Liver (tissue), 9 donors: ENCODE measurements around the gene PLEK2. TPM values are rescaled to one million over a fixed set of nuclear protein-coding genes. Genes with fewer than 3 reads are reported as not detected.

Experiments
- DNase-seq: peaks from one replicate; pipeline ENCODE4 v3.0.0-alpha.2; 2017; ENCODE audit warnings: low spot score
- H3K27ac ChIP-seq, 2 donors: one replicate each; pipeline ENCODE4 v1.7.0; 2013; ENCODE audit warnings: inconsistent platforms in 2 of 2, low read length in 2 of 2, control low read depth in 1 of 2, low read depth in 1 of 2, mild to moderate bottlenecking in 1 of 2
- H3K27me3 ChIP-seq, 4 donors: one replicate each; pipeline versions ENCODE4 v1.6.1 to v1.7.0; 2013; ENCODE audit warnings: low read length in 3 of 4, inconsistent platforms in 1 of 4, mild to moderate bottlenecking in 1 of 4, moderate library complexity in 1 of 4; ENCODE audit not compliant: control insufficient read depth in 4 of 4, insufficient read depth in 4 of 4
- H3K36me3 ChIP-seq, 4 donors: one replicate each; pipeline versions ENCODE4 v1.6.1 to v1.7.0; 2013; ENCODE audit warnings: low read length in 3 of 4, mild to moderate bottlenecking in 3 of 4, low read depth in 1 of 4, moderate library complexity in 1 of 4; ENCODE audit not compliant: control insufficient read depth in 4 of 4, insufficient read depth in 3 of 4
- H3K4me1 ChIP-seq, 4 donors: one replicate each; pipeline versions ENCODE4 v1.6.1 to v1.7.0; 2013; ENCODE audit warnings: low read length in 3 of 4, mild to moderate bottlenecking in 3 of 4, moderate library complexity in 1 of 4; ENCODE audit not compliant: control insufficient read depth in 4 of 4, insufficient read depth in 4 of 4
- H3K4me3 ChIP-seq, 3 donors: one replicate each; pipeline versions ENCODE4 v1.6.1 to v1.7.0; 2013; ENCODE audit warnings: low read length in 3 of 3, control low read depth in 1 of 3, low read depth in 1 of 3, mild to moderate bottlenecking in 1 of 3
- H3K9ac ChIP-seq, 2 donors: one replicate each; pipeline ENCODE4 v1.7.0; 2013; ENCODE audit warnings: low read length in 2 of 2, mild to moderate bottlenecking in 2 of 2, moderate library complexity in 2 of 2, control low read depth in 1 of 2, low read depth in 1 of 2
- H3K9me3 ChIP-seq, 4 donors: one replicate each; pipeline versions ENCODE4 v1.6.1 to v1.7.0; 2013; ENCODE audit warnings: low read length in 3 of 4; ENCODE audit not compliant: control insufficient read depth in 4 of 4
- EGR1 ChIP-seq, 2 donors: IDR thresholded peaks; 2 replicates each; pipeline ENCODE4 v1.6.1; 2016 to 2018; ENCODE audit warnings: antibody characterized with exemption in 2 of 2, low read depth in 2 of 2
- FOXA1 ChIP-seq: IDR thresholded peaks from 2 replicates; pipeline ENCODE4 v1.6.1; 2016; ENCODE audit warnings: antibody characterized with exemption
- FOXA2 ChIP-seq: IDR thresholded peaks from 2 replicates; pipeline ENCODE4 v1.6.1; 2016; ENCODE audit warnings: antibody characterized with exemption
- GABPA ChIP-seq, 2 donors: IDR thresholded peaks in 1 of 2; conservative IDR thresholded peaks in 1 of 2; 2 replicates each; pipeline ENCODE4 v1.6.1; 2016; ENCODE audit warnings: antibody characterized with exemption in 2 of 2, mild to moderate bottlenecking in 1 of 2, moderate library complexity in 1 of 2
- HNF4G ChIP-seq: IDR thresholded peaks from 2 replicates; pipeline ENCODE4 v1.6.1; 2016; ENCODE audit warnings: antibody characterized with exemption
- JUND ChIP-seq, 2 donors: IDR thresholded peaks; 2 replicates each; pipeline ENCODE4 v1.6.1; 2016; ENCODE audit warnings: antibody characterized with exemption in 2 of 2
- NR2F2 ChIP-seq: IDR thresholded peaks from 2 replicates; pipeline ENCODE4 v1.6.1; 2016; ENCODE audit warnings: antibody characterized with exemption
- RAD21 ChIP-seq, 2 donors: IDR thresholded peaks; 2 replicates each; pipeline ENCODE4 v1.6.1; 2016; ENCODE audit warnings: antibody characterized with exemption in 2 of 2, mild to moderate bottlenecking in 2 of 2
- RXRA ChIP-seq, 2 donors: IDR thresholded peaks; 2 replicates each; pipeline ENCODE4 v1.6.1; 2017 to 2018; ENCODE audit warnings: antibody characterized with exemption in 2 of 2, mild to moderate bottlenecking in 1 of 2
- SP1 ChIP-seq: IDR thresholded peaks from 2 replicates; pipeline ENCODE4 v1.6.1; 2018; ENCODE audit warnings: antibody characterized with exemption, mild to moderate bottlenecking
- TAF1 ChIP-seq: conservative IDR thresholded peaks from 2 replicates; pipeline ENCODE4 v1.6.1; 2016; ENCODE audit warnings: antibody characterized with exemption, mild to moderate bottlenecking
- YY1 ChIP-seq: IDR thresholded peaks from 2 replicates; pipeline ENCODE4 v1.6.1; 2016; ENCODE audit warnings: antibody characterized with exemption, mild to moderate bottlenecking
- WGBS: extraction: QIAGEN DNeasy Blood & Tissue Kit; methylation state at CpG from one replicate; pipeline ENCODE4 v1.1.7; 2013; 5-methylcytosine and 5-hydroxymethylcytosine counted together
- polyA plus RNA-seq, 2 donors: library from polyadenylated mRNA; stranded (reverse) in 1 of 2; unstranded in 1 of 2; fragments of 200-250 nt in 1 of 2; fragments of >200 nt in 1 of 2; fragmentation: Nextera tagmentation in 1 of 2; extraction: Ambion mirVana in 1 of 2; gene quantifications; one replicate each; pipeline versions ENCODE4 v1.2.1 to v1.2.3, GENCODE V29; 2013 to 2015
- total RNA-seq, 2 donors: library from RNA; depleted of rRNA; stranded (reverse); fragments of >200 nt; gene quantifications; one replicate each; pipeline ENCODE4 v1.2.3, GENCODE V29; 2014
- TF ChIP-seq, protein P1 (sequence below): IDR thresholded peaks from 2 replicates; pipeline ENCODE4 v1.6.1; 2016; ENCODE audit warnings: antibody characterized with exemption
- TF ChIP-seq, protein P2 (sequence below): IDR thresholded peaks from 2 replicates; pipeline ENCODE4 v1.6.1; 2016; ENCODE audit warnings: antibody characterized with exemption
- donor health status: healthy.
- donor health status: healthy.
- donor health status: healthy.
- donor health status: healthy.
- donor health status: healthy.

Gene PLEK2
- total and polyA plus RNA-seq, 4 donors: 6.1 to 17.4 (median 11.2) TPM

- Histone ChIP-seq H3K9ac (no peak overlapping the region), H3K4me1 (peaks cover 2 to 12% (median 7%) of the 10 kb centered on the region in 4 donors), H3K36me3 (peaks cover 0 to 10% (median 5%) of the 10 kb centered on the region in 4 donors), H3K27me3 (no peaks in the 10 kb centered on the region), H3K4me3 (no peak overlapping the region), H3K9me3 (no peaks in the 10 kb centered on the region), H3K27ac (no peak overlapping the region)
- WGBS: 91% methylated on average over 1 of the region's 1 CpG
- TF ChIP-seq HNF4G (no peak), EGR1 (IDR thresholded peaks at IDR 0.05; ENCODE audit: low read depth in 2 of 2) (no peak), TAF1 (no peak), RAD21 (IDR thresholded peaks at IDR 0.05) (no peak), FOXA2 (no peak), NR2F2 (no peak), SP1 (no peak), GABPA (IDR thresholded peaks at IDR 0.05 in 1 of 2, conservative IDR thresholded peaks at IDR 0.05 in 1 of 2) (no peak), YY1 (no peak), FOXA1 (no peak)
- TF ChIP-seq, protein P1, sequence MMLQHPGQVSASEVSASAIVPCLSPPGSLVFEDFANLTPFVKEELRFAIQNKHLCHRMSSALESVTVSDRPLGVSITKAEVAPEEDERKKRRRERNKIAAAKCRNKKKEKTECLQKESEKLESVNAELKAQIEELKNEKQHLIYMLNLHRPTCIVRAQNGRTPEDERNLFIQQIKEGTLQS: no peak
- TF ChIP-seq, protein P2, sequence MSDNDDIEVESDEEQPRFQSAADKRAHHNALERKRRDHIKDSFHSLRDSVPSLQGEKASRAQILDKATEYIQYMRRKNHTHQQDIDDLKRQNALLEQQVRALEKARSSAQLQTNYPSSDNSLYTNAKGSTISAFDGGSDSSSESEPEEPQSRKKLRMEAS: no peak
- DNase-seq: no peak
Observed at GRCh38 chr14:67389811-67390534, 22.0 kb downstream of the PLEK2 start.

DNA sequence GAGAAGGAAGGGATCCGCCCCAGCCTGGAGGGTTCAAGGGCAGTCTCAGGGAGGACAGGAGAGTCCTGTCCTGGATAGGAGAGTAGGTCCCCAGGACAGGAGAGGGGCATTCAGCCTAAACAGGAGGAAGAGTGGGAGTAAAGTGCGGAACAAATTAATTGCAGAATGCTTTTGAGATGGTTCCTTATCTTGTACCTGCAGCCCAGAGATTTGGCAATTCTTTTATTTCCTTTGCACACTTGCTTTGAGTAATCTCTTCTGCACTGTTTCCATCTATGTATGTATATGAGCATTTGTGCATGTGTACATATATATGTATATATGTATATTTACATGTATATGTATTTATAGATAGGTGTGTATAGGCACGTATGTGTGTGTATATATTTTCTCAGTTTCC is 22.7 kb downstream of the PLEK2 start:
- no peak for DNase-seq
- Histone ChIP-seq H3K27me3 (no peaks in the 10 kb centered on the region), H3K27ac (no peak overlapping the region), H3K36me3 (peaks cover 0 to 16% (median 12%) of the 10 kb centered on the region in 4 donors), H3K4me1 (peaks cover 2 to 12% (median 7%) of the 10 kb centered on the region in 4 donors), H3K4me3 (no peak overlapping the region), H3K9me3 (no peaks in the 10 kb centered on the region), H3K9ac (no peak overlapping the region)
- TF ChIP-seq, protein P2: no peak
- TF ChIP-seq GABPA (IDR thresholded peaks at IDR 0.05 in 1 of 2, conservative IDR thresholded peaks at IDR 0.05 in 1 of 2) (no peak), JUND (IDR thresholded peaks at IDR 0.05) (no peak), SP1 (peak; percentile 23), NR2F2 (no peak), RAD21 (IDR thresholded peaks at IDR 0.05) (no peak), TAF1 (no peak), RXRA (IDR thresholded peaks at IDR 0.05) (peak in 1 of 2 donors; percentile 31)
- 72% methylated on average over 3 of the region's 3 CpGs for WGBS

DNA sequence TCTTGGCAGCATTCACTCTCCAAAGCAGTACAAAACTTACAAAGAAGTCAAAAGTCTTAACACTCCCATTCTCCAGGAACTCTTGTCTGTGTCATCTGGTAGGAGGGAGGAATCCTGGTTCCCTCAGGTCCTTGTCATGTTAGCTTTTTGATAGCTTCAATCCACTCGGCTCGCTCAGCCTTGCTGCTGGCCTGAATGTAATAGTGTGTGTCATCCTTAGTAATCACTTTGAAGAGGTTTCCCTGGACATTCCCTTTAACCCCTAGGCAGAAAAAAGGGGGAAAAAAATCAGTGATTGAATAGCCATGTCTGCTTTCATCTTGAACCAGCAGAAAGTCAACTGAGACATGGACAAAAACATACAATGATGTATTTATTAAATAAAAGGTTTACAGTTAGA is 24.8 kb downstream of the PLEK2 start:
- Histone ChIP-seq H3K27me3 (no peaks in the 10 kb centered on the region), H3K36me3 (peaks cover 0 to 36% (median 33%) of the 10 kb centered on the region in 4 donors), H3K27ac (no peak overlapping the region), H3K9me3 (no peaks in the 10 kb centered on the region), H3K4me3 (no peak overlapping the region), H3K9ac (no peak overlapping the region), H3K4me1 (peaks cover 2 to 10% (median 5%) of the 10 kb centered on the region in 4 donors)
- WGBS: 96% methylated on average over 2 of the region's 2 CpGs
- TF ChIP-seq SP1: no peak
- TF ChIP-seq RXRA (IDR thresholded peaks at IDR 0.05): no peak
- no peak for DNase-seq
